ENCODE data around the gene FIBCD1.

FIBCD1 gene

GRCh38 chr9:130852801-130853200, 86.2 kb downstream of the FIBCD1 start:
- H2AFZ ChIP-seq (ENCODE audit: low read depth): no peak overlapping the region
- H3K36me3 ChIP-seq (ENCODE audit: insufficient read depth): no peaks in the 10 kb centered on the region
- no peak overlapping the region for H3K4me2 ChIP-seq
- no peak overlapping the region for H3K4me3 ChIP-seq (IDR thresholded peaks at IDR 0.05; ENCODE audit: insufficient read depth, low read depth, low read length)
- H3K27me3 ChIP-seq (ENCODE audit: insufficient read depth, low read depth): no peaks in the 10 kb centered on the region
- TF ChIP-seq CTCF (conservative IDR thresholded peaks at IDR 0.05; ENCODE audit: low read depth, low read length): no peak
- H3K27ac ChIP-seq: no peak overlapping the region
- no peak overlapping the region for H3K9ac ChIP-seq
- H3K4me1 ChIP-seq (ENCODE audit: low read depth, poor library complexity, severe bottlenecking): no peaks in the 10 kb centered on the region
- H3K79me2 ChIP-seq (ENCODE audit: insufficient read depth, low read depth): peaks cover 9% of the 10 kb centered on the region; the same call in 1 of the 2 replicates
- H4K20me1 ChIP-seq (ENCODE audit: insufficient read depth): no peaks in the 10 kb centered on the region
